HUES64 (cell line): ENCODE results near the gene SLC41A3.

ENCODE experiments used
- H3K27ac ChIP-seq: 2 replicates; pipeline ENCODE4 v1.7.0; 2013; ENCODE audit warnings: low read depth, low read length, inconsistent platforms
- H3K27me3 ChIP-seq: 2 replicates; pipeline ENCODE4 v1.6.1; 2013; ENCODE audit warnings: mild to moderate bottlenecking, low read length; ENCODE audit not compliant: insufficient read depth
- H3K36me3 ChIP-seq: 2 replicates; pipeline ENCODE4 v1.6.1; 2013; ENCODE audit warnings: mild to moderate bottlenecking, low read length; ENCODE audit not compliant: insufficient read depth
- H3K4me1 ChIP-seq: 2 replicates; pipeline ENCODE4 v1.6.1; 2013; ENCODE audit warnings: mild to moderate bottlenecking, low read length, moderate library complexity; ENCODE audit not compliant: insufficient read depth
- H3K4me3 ChIP-seq: 2 replicates; pipeline ENCODE4 v1.5.1; 2013; ENCODE audit warnings: mild to moderate bottlenecking, low read length, moderate library complexity
- H3K9ac ChIP-seq: 2 replicates; pipeline ENCODE4 v1.6.1; 2013; ENCODE audit warnings: mild to moderate bottlenecking, low read depth, low read length
- H3K9me3 ChIP-seq: 2 replicates; pipeline ENCODE4 v1.6.1; 2013; ENCODE audit warnings: low read depth, low read length; ENCODE audit not compliant: insufficient read depth
- WGBS: fragments of 150-250, 120-280 bp; methylation state at CpG from one replicate; pipeline ENCODE4 v1.1.7; 2013; ENCODE audit warnings: missing lambda C conversion rate; 5-methylcytosine and 5-hydroxymethylcytosine counted together

The SLC41A3 gene

GRCh38 chr3:126033051-126033745 lies 50.7 kb downstream of the SLC41A3 start:
- Histone ChIP-seq H3K4me3 (no peak overlapping the region), H3K9ac (no peak overlapping the region), H3K36me3 (no peaks in the 10 kb centered on the region), H3K4me1 (no peaks in the 10 kb centered on the region), H3K27ac (no peak overlapping the region), H3K9me3 (peaks cover 22% of the 10 kb centered on the region), H3K27me3 (no peaks in the 10 kb centered on the region)
- 95% methylated on average over 3 of the region's 3 CpGs for WGBS

GRCh38 chr3:126031981-126032471 lies 51.9 kb downstream of the SLC41A3 start:
- H3K36me3 ChIP-seq, result peaks cover 3% of the 10 kb centered on the region; the same call in 1 of the 2 replicates
- H3K9me3 ChIP-seq, result peaks cover 28% of the 10 kb centered on the region
- no peak overlapping the region for H3K4me3 ChIP-seq
- no peak overlapping the region for H3K27ac ChIP-seq
- WGBS, result 65% methylated on average over 9 of the region's 9 CpGs
- H3K4me1 ChIP-seq, result no peaks in the 10 kb centered on the region
- no peak overlapping the region for H3K9ac ChIP-seq
- H3K27me3 ChIP-seq, result no peaks in the 10 kb centered on the region

GRCh38 chr3:126030455-126030854 lies 53.5 kb downstream of the SLC41A3 start:
- Histone ChIP-seq H3K4me1 (no peaks in the 10 kb centered on the region), H3K27me3 (no peaks in the 10 kb centered on the region), H3K27ac (no peak overlapping the region), H3K4me3 (no peak overlapping the region), H3K9me3 (peaks cover 29% of the 10 kb centered on the region), H3K9ac (no peak overlapping the region), H3K36me3 (peaks cover 3% of the 10 kb centered on the region; the same call in 1 of the 2 replicates)
- WGBS, result 87% methylated on average over 1 of the region's 1 CpG

- H3K9me3 ChIP-seq, result peaks cover 29% of the 10 kb centered on the region
- H3K27ac ChIP-seq, result no peak overlapping the region
- no peaks in the 10 kb centered on the region for H3K27me3 ChIP-seq
- H3K9ac ChIP-seq, result no peak overlapping the region
- H3K4me1 ChIP-seq, result no peaks in the 10 kb centered on the region
- no peak overlapping the region for H3K4me3 ChIP-seq
- H3K36me3 ChIP-seq, result peaks cover 3% of the 10 kb centered on the region; the same call in 1 of the 2 replicates
These were observed 54.7 kb downstream of the SLC41A3 start for GRCh38 chr3:126029241-126029640.

GRCh38 chr3:126028096-126028495 lies 55.8 kb downstream of the SLC41A3 start:
- H3K27me3 ChIP-seq, result no peaks in the 10 kb centered on the region
- no peaks in the 10 kb centered on the region for H3K4me1 ChIP-seq
- H3K27ac ChIP-seq, result no peak overlapping the region
- H3K9ac ChIP-seq, result no peak overlapping the region
- no peak overlapping the region for H3K4me3 ChIP-seq
- 94% methylated on average over 4 of the region's 4 CpGs for WGBS
- peaks cover 3% of the 10 kb centered on the region; the same call in 1 of the 2 replicates for H3K36me3 ChIP-seq
- H3K9me3 ChIP-seq, result peaks cover 29% of the 10 kb centered on the region

- peaks cover 3% of the 10 kb centered on the region; the same call in 1 of the 2 replicates for H3K36me3 ChIP-seq
- no peak overlapping the region for H3K27ac ChIP-seq
- H3K9ac ChIP-seq, result no peak overlapping the region
- WGBS, result 88% methylated on average over 6 of the region's 6 CpGs
- H3K4me1 ChIP-seq, result peaks cover 7% of the 10 kb centered on the region; the same call in 1 of the 2 replicates
- H3K27me3 ChIP-seq, result no peaks in the 10 kb centered on the region; the same call in 1 of the 2 replicates
- no peak overlapping the region for H3K4me3 ChIP-seq
- peaks cover 29% of the 10 kb centered on the region for H3K9me3 ChIP-seq
These were observed 57.2 kb downstream of the SLC41A3 start for GRCh38 chr3:126026761-126027160.

GRCh38 chr3:126026277-126026751 lies 57.6 kb downstream of the SLC41A3 start:
- peaks cover 29% of the 10 kb centered on the region for H3K9me3 ChIP-seq
- 93% methylated on average over 11 of the region's 11 CpGs for WGBS
- peaks cover 3% of the 10 kb centered on the region; the same call in 1 of the 2 replicates for H3K36me3 ChIP-seq
- H3K4me3 ChIP-seq, result no peak overlapping the region
- H3K4me1 ChIP-seq, result peaks cover 11% of the 10 kb centered on the region; the same call in 1 of the 2 replicates
- H3K27ac ChIP-seq, result no peak overlapping the region
- no peaks in the 10 kb centered on the region; the same call in 1 of the 2 replicates for H3K27me3 ChIP-seq
- no peak overlapping the region for H3K9ac ChIP-seq

- peaks cover 13% of the 10 kb centered on the region; the same call in 1 of the 2 replicates for H3K4me1 ChIP-seq
- no peak overlapping the region for H3K4me3 ChIP-seq
- WGBS, result 91% methylated on average over 4 of the region's 4 CpGs
- H3K9me3 ChIP-seq, result peaks cover 29% of the 10 kb centered on the region
- no peak overlapping the region for H3K27ac ChIP-seq
- no peaks in the 10 kb centered on the region; the same call in 1 of the 2 replicates for H3K27me3 ChIP-seq
- H3K9ac ChIP-seq, result no peak overlapping the region
- H3K36me3 ChIP-seq, result peaks cover 3% of the 10 kb centered on the region; the same call in 1 of the 2 replicates
These were observed 58.1 kb downstream of the SLC41A3 start for GRCh38 chr3:126025862-126026261.

- peaks cover 16% of the 10 kb centered on the region for H3K4me1 ChIP-seq
- no peaks in the 10 kb centered on the region; the same call in 1 of the 2 replicates for H3K27me3 ChIP-seq
- H3K9me3 ChIP-seq, result peaks cover 29% of the 10 kb centered on the region
- H3K4me3 ChIP-seq, result no peak overlapping the region
- H3K27ac ChIP-seq, result no peak overlapping the region
- no peak overlapping the region for H3K9ac ChIP-seq
- H3K36me3 ChIP-seq, result peaks cover 3% of the 10 kb centered on the region; the same call in 1 of the 2 replicates
- WGBS, result 90% methylated on average over 14 of the region's 14 CpGs
These were observed 58.7 kb downstream of the SLC41A3 start for GRCh38 chr3:126025116-126025729.

GRCh38 chr3:126024049-126024854 lies 59.7 kb downstream of the SLC41A3 start:
- Histone ChIP-seq H3K4me1 (peaks cover 17% of the 10 kb centered on the region), H3K36me3 (peaks cover 3% of the 10 kb centered on the region; the same call in 1 of the 2 replicates), H3K4me3 (no peak overlapping the region), H3K9ac (no peak overlapping the region), H3K9me3 (peaks cover 24% of the 10 kb centered on the region), H3K27ac (no peak overlapping the region), H3K27me3 (no peaks in the 10 kb centered on the region; the same call in 1 of the 2 replicates)
- 94% methylated on average over 9 of the region's 9 CpGs for WGBS
